GM12891 (cell line): ENCODE measurements around the gene SERPINB6.
"Not testable (repeated sequence)": the region's sequence is repeated elsewhere in the genome, so short reads cannot be mapped to it uniquely, and the experiment has no call there.

ENCODE experiments used
- DNase-seq: peaks from one replicate; pipeline ENCODE4 v3.0.0; 2011; ENCODE audit warnings: low spot score; ENCODE audit not compliant: insufficient read length
- FAIRE-seq: peaks from 2 replicates; lab custom pipeline; 2011; peaks lifted over from hg19 to GRCh38; lab: Jason Lieb, UNC
- PAX5 ChIP-seq: IDR thresholded peaks from 2 replicates; pipeline ENCODE4 v1.6.1; 2011; ENCODE audit warnings: low read length, moderate library complexity, mild to moderate bottlenecking; ENCODE audit not compliant: insufficient read depth, severe bottlenecking
- POLR2A ChIP-seq: IDR thresholded peaks from 2 replicates; pipeline ENCODE4 v1.6.1; 2011; ENCODE audit warnings: low read depth, low read length, control low read depth
- POLR2AphosphoS5 ChIP-seq: IDR thresholded peaks from 2 replicates; pipeline ENCODE4 v1.6.1; 2011; ENCODE audit warnings: low read depth, low read length, control low read depth
- POU2F2 ChIP-seq: IDR thresholded peaks from 2 replicates; pipeline ENCODE4 v1.6.1; 2011; ENCODE audit warnings: low read depth, mild to moderate bottlenecking, control low read depth, low read length, moderate library complexity
- SPI1 ChIP-seq: IDR thresholded peaks from 2 replicates; pipeline ENCODE4 v1.6.1; 2011; ENCODE audit warnings: low read depth, low read length, control low read depth
- TAF1 ChIP-seq: IDR thresholded peaks from 2 replicates; pipeline ENCODE4 v1.6.1; 2011; ENCODE audit warnings: low read depth, low read length, control low read depth

Gene SERPINB6

DNA sequence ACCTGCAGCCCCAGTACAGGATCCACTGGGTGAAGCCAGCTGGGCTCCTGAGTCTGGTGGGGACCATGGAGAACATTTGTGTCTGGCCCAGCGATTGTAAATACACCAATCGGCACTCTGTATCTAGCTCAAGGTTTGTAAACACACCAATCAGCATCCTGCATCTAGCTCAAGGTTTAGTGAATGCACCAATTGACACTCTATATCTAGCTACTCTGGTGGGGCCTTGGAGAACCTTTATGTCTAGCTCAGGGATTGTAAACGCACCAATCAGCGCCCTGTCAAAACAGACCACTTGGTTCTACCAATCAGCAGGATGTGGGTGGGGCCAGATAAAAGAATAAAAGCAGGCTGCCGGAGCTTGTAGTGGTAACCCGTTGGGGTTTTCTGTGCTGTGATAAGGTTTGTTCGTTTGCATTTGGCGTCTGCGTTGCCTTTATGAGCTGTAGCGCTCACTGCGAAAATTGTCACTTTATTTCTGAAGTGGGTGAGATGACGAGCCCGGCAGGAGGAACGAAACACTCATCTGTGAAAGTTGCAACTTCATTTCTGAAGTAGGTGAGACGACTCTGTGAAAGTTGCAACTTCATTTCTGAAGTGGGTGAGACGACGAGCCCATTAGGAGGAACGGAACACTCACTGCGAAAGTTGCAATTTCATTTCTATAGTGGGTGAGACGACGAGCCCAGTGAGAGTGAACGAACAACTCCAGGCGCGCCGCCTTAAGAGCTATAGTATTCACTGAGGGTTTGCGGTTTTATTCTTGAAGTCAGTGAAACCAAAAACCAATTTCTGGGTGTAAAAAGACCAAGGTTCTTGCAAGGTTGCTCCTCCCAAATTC, 31.1 kb downstream of the SERPINB6 start:
- no peak; the same call in 1 of the 2 replicates for TF ChIP-seq POLR2A
- peak; percentile 56; the same call in 1 of the 2 replicates for TF ChIP-seq SPI1
- TF ChIP-seq TAF1: no peak
- peak; percentile 37; the same call in 1 of the 2 replicates for TF ChIP-seq POLR2AphosphoS5
- peak; percentile 76 for TF ChIP-seq PAX5
- TF ChIP-seq POU2F2: peak; percentile 92
- DNase-seq: peak; percentile 51
- peak; percentile 93 for FAIRE-seq

DNA sequence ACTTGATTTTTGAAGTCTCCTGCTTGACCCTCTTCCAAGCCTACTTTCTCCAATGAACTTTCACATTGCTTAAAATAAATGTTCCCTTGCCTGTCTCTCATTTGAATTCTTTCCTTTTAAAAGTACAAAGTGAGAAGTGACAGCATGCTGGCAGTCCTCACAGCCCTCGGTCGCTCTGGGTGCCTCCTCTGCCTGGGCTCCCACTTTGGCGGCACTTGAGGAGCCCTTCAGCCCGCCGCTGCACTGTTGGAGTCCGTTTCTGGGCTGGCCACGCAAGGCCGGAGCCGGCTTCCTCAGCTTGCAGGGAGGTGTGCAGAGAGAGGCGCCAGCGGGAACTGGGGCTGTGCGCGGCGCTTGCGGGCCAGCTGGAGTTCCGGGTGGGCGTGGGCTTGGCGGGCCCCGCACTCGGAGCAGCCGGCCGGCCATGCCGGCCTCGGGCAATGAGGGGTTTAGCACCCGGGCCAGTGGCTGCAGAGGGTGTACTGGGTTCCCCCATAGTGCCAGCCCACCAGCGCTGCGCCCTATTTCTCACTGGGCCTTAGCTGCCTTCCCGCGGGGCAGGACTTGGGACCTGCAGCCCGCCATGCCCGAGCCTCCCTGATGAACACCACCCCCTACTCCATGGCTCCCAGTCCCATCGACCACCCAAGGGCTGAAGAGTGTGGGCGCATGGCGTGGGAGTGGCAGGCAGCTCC, 31.9 kb downstream of the SERPINB6 start:
- no peak for TF ChIP-seq POLR2A
- no peak for TF ChIP-seq SPI1
- no peak for TF ChIP-seq TAF1
- no peak for TF ChIP-seq PAX5
- TF ChIP-seq POU2F2: no peak
- no peak for TF ChIP-seq POLR2AphosphoS5
- no peak for DNase-seq
- FAIRE-seq: no peak

DNA sequence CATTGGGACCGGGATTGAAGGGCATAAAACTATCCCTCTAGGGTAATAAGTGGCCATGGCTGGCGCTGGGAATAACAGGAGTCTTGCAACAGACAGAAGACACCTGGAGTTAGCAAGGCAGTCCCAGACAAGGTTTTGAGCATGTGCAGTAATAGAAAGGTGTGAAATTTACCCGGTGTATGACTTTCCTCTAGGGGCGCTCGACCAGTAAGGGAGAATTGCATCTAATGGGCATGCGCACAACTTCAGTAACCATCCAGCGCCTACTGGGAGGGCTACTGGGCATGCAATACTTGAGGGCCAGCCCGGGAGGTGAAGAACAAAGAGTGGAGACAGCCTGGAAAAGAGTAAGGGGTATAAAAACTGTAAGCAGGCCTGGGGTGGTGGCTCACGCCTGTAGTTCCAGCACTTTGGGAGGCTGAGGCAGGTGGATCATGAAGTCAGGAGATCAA, 32.7 kb downstream of the SERPINB6 start:
- no peak for DNase-seq
- TF ChIP-seq PAX5 (no peak), TAF1 (no peak), POU2F2 (no peak), POLR2AphosphoS5 (no peak), SPI1 (no peak), POLR2A (no peak)
- no peak for FAIRE-seq

DNA sequence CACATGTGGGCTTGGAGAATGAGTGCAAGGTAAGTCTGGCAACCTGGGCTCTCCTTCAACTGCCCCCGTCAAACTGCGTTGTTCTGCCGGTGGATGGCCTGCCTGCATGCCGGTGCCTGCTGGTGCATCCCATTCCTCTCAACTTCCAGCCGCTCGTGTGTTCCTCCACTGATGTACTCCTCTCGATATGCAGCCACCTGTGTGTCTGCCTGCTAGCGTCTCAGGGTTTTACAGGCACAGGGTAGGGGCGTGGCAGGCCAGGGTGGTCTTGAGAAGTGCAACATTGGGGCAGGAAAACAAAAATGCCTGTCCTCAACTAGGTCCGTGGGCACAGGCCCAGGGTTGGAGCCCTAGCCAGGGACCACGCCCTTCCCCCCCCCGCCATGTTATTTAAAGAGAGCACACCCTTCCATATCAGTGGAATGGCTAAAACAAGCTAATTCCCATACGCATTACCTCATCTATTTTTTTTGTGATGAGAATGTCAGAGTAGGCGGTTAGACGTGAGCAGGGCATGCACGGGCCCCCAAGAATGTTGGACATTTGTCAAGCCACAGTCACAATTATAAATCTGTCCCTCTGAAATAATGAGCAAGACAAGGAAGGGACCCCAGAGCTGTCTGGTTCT, 33.2 kb downstream of the SERPINB6 start:
- FAIRE-seq: no peak
- no peak for DNase-seq
- TF ChIP-seq PAX5 (no peak), POLR2AphosphoS5 (no peak), POLR2A (no peak), TAF1 (no peak), SPI1 (no peak), POU2F2 (no peak)

DNA sequence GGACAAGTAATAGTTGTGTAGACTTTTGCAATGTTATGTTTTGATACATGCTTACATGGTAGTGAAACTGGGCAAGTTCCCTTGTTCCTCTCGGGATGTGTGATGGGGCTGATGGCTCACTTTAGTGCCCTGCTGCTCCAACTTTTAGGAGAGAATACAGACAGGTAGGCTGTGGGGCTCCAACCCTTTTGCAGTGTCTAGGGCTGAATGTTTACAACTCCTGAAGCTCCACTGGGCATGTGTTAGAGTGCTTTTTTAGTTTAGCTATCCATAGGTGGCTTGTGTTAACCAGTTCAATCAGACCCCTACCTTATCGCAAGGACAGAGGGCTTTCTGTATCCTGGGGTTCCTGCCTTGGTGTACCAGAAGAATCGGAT, 33.8 kb downstream of the SERPINB6 start:
- no peak for TF ChIP-seq TAF1
- no peak for TF ChIP-seq POLR2A
- no peak for TF ChIP-seq PAX5
- no peak for TF ChIP-seq SPI1
- DNase-seq (no peak), FAIRE-seq (no peak)

DNA sequence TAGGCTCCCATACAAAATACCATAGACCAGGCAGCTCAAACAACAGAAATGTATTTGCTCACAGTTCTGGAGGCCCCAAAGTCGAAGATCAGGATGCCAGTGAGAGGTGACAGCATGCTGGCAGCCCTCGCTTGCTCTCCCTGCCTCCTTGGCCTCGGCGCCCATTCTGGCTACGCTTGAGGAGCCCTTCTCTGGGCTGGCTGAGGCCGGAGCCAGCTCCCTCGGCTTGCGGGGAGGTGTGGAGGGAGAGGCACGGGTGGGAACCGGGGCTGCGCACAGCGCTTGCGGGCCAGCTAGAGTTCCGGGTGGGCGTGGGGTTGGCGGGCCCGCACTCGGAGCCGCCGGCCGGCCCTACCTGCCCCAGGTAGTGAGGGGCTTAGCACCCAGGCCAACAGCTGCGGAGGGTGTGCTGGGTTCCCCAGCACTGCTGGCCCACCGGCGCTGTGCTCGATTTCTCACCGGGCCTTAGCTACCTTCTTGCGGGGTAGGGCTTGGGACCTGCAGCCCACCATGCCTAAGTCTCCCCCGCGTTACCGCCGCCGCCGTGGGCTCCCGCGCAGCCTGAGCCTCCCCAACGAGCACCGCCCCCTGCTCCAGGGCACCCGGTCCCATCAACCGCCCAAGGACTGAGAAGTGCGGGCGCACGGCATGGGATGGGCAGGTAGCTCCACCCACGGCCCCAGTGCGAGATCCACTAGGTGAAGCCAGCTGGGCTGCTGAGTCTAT, 35.6 kb downstream of the SERPINB6 start:
- TF ChIP-seq SPI1: no peak
- no peak for TF ChIP-seq POU2F2
- no peak for TF ChIP-seq POLR2AphosphoS5
- TF ChIP-seq TAF1: no peak
- no peak for TF ChIP-seq POLR2A
- no peak for TF ChIP-seq PAX5
- DNase-seq (no peak), FAIRE-seq (no peak)

DNA sequence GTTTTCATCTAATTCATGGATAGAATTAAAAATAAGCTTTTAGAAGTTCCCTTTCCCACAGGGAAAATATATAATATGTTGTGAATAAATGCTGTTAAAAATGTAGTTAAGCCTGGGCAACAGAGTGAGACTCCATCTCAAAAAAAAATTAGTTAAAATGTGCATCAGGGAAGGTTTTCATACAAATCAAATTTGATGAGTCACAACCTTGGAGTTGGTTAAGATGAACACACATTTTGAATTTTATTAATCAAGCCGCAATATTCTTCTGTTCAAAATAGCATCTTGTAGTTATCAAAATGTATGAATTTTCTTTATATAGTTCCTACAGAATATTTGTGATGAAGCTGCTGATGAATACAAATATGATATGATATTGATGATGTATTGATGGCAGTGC, 37.3 kb downstream of the SERPINB6 start:
- no peak for DNase-seq
- TF ChIP-seq TAF1 (no peak), POLR2A (no peak), SPI1 (no peak), POLR2AphosphoS5 (no peak), PAX5 (no peak), POU2F2 (no peak)
- FAIRE-seq: no peak

DNA sequence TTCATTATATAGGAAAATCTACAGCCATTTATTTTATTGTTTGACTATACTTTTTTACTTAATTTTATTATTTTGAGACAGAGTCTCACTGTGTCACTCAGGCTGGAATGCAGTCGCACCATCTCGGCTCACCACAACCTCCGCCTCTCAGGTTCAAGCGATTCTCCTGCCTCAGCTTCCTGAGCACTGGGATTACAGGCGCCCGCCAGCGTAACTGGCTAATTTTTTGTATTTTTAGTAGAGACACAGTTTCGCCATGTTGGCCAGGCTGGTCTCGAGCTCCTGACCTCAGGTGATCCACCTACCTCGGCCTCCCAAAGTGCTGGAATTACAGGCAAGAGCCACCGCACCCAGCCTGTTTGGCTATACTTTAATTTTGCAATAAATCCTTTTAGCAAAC, 38.5 kb downstream of the SERPINB6 start:
- FAIRE-seq, DNase-seq: not testable (repeated sequence)
